DND-41 (cell line): ENCODE data around the gene FTO.

Experiments used
- EZH2 ChIP-seq: IDR thresholded peaks from 3 replicates; pipeline ENCODE4 v1.6.1; 2012; ENCODE audit warnings: borderline replicate concordance, low read depth, mild to moderate bottlenecking, moderate library complexity, low read length, inconsistent platforms; ENCODE audit not compliant: severe bottlenecking
- TF ChIP-seq, protein P1 (sequence below): IDR thresholded peaks from 2 replicates; pipeline ENCODE4 v1.5.1; 2012; ENCODE audit warnings: borderline replicate concordance, low read length, moderate library complexity, mild to moderate bottlenecking; ENCODE audit not compliant: poor library complexity, severe bottlenecking; ENCODE audit errors: extremely low read depth

DNA sequence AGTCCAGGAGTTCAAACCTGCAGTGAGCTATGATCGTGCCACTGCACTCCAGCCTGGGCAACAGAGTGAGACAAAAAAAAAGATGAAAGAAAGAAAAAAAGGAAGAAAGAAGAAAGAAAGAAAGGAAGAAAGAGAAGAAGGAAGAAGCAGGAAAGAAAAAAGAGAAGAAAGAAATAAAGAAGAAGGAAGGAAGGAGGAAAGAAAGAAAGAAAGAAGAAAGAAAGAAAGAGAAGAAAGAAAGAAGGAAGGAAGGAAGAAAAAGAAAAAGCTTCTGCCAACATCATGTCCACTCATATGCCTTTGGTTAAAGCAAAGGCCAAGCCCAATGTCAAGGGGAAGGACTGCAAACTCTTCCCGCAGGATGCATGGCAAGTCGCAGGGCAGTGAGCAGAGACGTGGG, 439.5 kb downstream of the FTO start:
- TF ChIP-seq, protein P1, sequence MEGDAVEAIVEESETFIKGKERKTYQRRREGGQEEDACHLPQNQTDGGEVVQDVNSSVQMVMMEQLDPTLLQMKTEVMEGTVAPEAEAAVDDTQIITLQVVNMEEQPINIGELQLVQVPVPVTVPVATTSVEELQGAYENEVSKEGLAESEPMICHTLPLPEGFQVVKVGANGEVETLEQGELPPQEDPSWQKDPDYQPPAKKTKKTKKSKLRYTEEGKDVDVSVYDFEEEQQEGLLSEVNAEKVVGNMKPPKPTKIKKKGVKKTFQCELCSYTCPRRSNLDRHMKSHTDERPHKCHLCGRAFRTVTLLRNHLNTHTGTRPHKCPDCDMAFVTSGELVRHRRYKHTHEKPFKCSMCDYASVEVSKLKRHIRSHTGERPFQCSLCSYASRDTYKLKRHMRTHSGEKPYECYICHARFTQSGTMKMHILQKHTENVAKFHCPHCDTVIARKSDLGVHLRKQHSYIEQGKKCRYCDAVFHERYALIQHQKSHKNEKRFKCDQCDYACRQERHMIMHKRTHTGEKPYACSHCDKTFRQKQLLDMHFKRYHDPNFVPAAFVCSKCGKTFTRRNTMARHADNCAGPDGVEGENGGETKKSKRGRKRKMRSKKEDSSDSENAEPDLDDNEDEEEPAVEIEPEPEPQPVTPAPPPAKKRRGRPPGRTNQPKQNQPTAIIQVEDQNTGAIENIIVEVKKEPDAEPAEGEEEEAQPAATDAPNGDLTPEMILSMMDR: no peak
- no peak for TF ChIP-seq EZH2
